ENCODE results near the gene GMNN. TPM values are rescaled to one million over a fixed set of nuclear protein-coding genes. Genes with fewer than 3 reads are reported as not detected.
"Not testable (repeated sequence)": the region's sequence is repeated elsewhere in the genome, so short reads cannot be mapped to it uniquely, and the experiment has no call there.

The GMNN gene
- total RNA-seq, 5 donors from 2014 or later (not counting 1 experiment from before 2014, with no cell fraction given), result 5.7 to 12.3 (median 6.1) TPM

DNA sequence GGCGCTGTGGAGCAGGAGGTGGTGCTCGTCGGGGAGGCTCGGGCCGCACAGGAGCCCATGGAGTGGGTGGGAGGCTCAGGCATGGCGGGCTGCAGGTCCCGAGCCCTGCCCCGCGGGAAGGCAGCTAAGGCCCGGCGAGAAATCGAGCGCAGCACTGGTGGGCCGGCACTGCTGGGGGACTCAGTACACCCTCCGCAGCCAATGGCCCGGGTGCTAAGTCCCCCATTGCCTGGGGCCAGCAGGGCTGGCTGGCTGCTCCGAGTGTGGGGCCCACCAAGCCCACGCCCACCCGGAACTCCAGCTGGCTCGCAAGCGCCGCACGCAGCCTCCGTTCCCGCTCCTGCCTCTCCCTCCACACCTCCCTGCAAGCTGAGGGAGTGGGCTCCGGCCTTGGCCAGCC lies 8.8 kb upstream of the GMNN start:
- H3K27me3 Mint-ChIP-seq; CTCF ChIA-PET; H3K4me1 ChIP-seq (ENCODE audit: control insufficient read depth in 1 of 2, extremely low read depth in 1 of 2, insufficient read depth in 2 of 2, low read length in 2 of 2); ATAC-seq (replicated peaks in 1 of 4); H3K27ac Mint-ChIP-seq; H3K4me3 Mint-ChIP-seq; H3K9me3 ChIP-seq; H3K9me3 Mint-ChIP-seq; H3K27ac ChIP-seq (ENCODE audit: low read length); H3K4me3 ChIP-seq (ENCODE audit: control insufficient read depth in 1 of 2, extremely low read depth in 1 of 2, low read length in 1 of 2); H3K36me3 Mint-ChIP-seq; DNase-seq; POLR2A ChIA-PET; H3K36me3 ChIP-seq (ENCODE audit: control insufficient read depth in 2 of 2, extremely low read depth in 1 of 2, insufficient read depth in 1 of 2, low read length in 1 of 2); H3K27me3 ChIP-seq (replicated peaks in 1 of 2; ENCODE audit: control insufficient read depth in 2 of 2, extremely low read depth in 1 of 2, insufficient read depth in 2 of 2, low read length in 1 of 2): not testable (repeated sequence)
- WGBS (ENCODE audit: insufficient coverage), result 89% methylated on average over 5 of the region's 26 CpGs
- peaks cover 0 to 13% (median 0%) of the 10 kb centered on the region in 3 donors for H3K4me1 Mint-ChIP-seq

DNA sequence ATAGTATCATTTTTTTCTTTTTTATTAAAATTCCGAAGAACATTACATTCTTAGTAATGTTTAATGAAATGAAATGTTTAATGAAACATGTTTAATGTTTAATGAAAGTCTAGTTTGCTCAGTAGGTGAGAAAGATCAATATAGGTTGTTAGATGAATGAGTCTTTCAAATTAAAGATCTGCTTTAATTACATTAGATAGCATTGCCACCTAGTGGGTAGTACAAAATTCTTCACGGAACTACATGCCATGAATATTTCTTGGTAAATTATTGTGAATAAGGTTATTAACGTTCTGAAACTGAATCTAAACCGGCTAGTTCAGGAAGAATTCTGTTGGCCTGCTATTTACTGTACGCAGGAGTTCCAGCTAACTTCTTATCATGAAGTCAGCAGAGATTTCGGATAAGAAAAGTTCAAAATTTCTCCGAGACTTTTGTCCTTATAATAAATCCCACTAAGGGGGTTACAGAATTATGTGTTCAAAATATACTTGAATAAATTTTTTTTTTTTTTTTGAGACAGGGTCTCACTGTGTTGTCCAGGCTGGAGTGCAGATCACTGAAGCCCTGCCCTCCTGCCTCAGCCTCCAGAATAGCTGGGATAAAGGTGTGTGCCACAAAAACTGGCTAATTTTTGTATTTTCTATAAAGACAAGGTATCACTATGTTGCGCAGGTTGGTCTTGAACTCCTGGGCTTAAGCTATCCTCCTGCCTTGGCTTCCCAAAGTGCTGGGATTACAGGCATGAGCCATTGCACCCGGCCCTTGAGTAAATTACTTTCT lies 7.9 kb upstream of the GMNN start:
- ChIA-PET CTCF (interaction anchor here in 1 of 2 donors (0.6 to 0.7 kb wide), 3 partner anchors 186 to 244 kb away, joined by 3 to 5 read pairs (median 3); no protein-coding TSS in a partner anchor), POLR2A (interaction anchor here (0.7 to 1.2 kb wide), 3 partner anchors 45 to 289 kb away, joined by 4 to 5 read pairs (median 4); no protein-coding TSS in a partner anchor)
- ATAC-seq (replicated peaks in 1 of 4) (peak in 3 of 4 experiments; percentile 47 to 67 (median 52)), DNase-seq (peak in 1 of 35 experiments; percentile 57)
- no peaks in the 10 kb centered on the region for H3K4me1 ChIP-seq (ENCODE audit: control insufficient read depth in 1 of 2, extremely low read depth in 1 of 2, insufficient read depth in 2 of 2, low read length in 2 of 2)
- Mint-ChIP-seq H3K4me1 (peaks cover 0 to 8% (median 0%) of the 10 kb centered on the region in 3 donors), H3K27ac (no peak overlapping the region), H3K4me3 (no peak overlapping the region), H3K36me3 (no peaks in the 10 kb centered on the region), H3K27me3 (no peaks in the 10 kb centered on the region), H3K9me3 (no peaks in the 10 kb centered on the region)
- no peak overlapping the region for H3K4me3 ChIP-seq (ENCODE audit: control insufficient read depth in 1 of 2, extremely low read depth in 1 of 2, low read length in 1 of 2)
- H3K27ac ChIP-seq (ENCODE audit: low read length), result no peak overlapping the region
- H3K36me3 ChIP-seq (ENCODE audit: control insufficient read depth in 2 of 2, extremely low read depth in 1 of 2, insufficient read depth in 1 of 2, low read length in 1 of 2), result no peaks in the 10 kb centered on the region
- WGBS (ENCODE audit: insufficient coverage), result 10% methylated on average over 2 of the region's 9 CpGs
- no peaks in the 10 kb centered on the region for H3K27me3 ChIP-seq (replicated peaks in 1 of 2; ENCODE audit: control insufficient read depth in 2 of 2, extremely low read depth in 1 of 2, insufficient read depth in 2 of 2, low read length in 1 of 2)
- no peaks in the 10 kb centered on the region for H3K9me3 ChIP-seq

DNA sequence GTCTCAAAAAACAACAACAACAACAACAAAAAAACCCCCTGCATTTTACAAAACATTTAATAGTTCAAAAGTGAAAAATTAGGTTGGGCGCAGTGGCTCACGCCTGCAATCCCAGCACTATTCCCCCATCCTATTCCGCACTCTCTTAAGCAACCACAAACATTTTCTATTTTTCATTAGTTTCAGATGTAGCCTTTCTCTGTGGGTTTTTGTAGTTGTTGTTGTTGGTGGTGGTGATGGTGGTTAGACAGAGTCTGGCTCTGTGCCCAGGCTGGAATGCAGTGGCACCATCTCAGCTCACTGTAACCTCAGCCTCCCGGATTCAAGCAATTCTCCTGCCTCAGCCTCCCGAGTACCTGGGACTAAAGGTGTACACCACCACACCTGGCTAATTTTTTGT lies 6.4 kb upstream of the GMNN start:
- ATAC-seq (replicated peaks in 1 of 4), result no peak
- no peak overlapping the region for H3K27ac Mint-ChIP-seq
- no peaks in the 10 kb centered on the region for H3K27me3 ChIP-seq (replicated peaks in 1 of 2; ENCODE audit: control insufficient read depth in 2 of 2, extremely low read depth in 1 of 2, insufficient read depth in 2 of 2, low read length in 1 of 2)
- WGBS (ENCODE audit: insufficient coverage), result no CpG with 5 or more reads among the region's 5 CpGs
- H3K9me3 ChIP-seq, result no peaks in the 10 kb centered on the region
- ChIA-PET POLR2A (no interaction called here), CTCF (interaction anchor here in 1 of 2 donors (0.6 to 0.7 kb wide), 2 partner anchors 71 to 425 kb away, joined by 3 to 6 read pairs; no protein-coding TSS in a partner anchor)
- DNase-seq, result no peak
- H3K4me3 Mint-ChIP-seq, result no peak overlapping the region
- H3K36me3 Mint-ChIP-seq, result no peaks in the 10 kb centered on the region
- no peaks in the 10 kb centered on the region for H3K9me3 Mint-ChIP-seq
- H3K27me3 Mint-ChIP-seq, result no peaks in the 10 kb centered on the region
- no peak overlapping the region for H3K27ac ChIP-seq (ENCODE audit: low read length)
- no peak overlapping the region for H3K4me3 ChIP-seq (ENCODE audit: control insufficient read depth in 1 of 2, extremely low read depth in 1 of 2, low read length in 1 of 2)
- no peaks in the 10 kb centered on the region for H3K4me1 ChIP-seq (ENCODE audit: control insufficient read depth in 1 of 2, extremely low read depth in 1 of 2, insufficient read depth in 2 of 2, low read length in 2 of 2)
- H3K4me1 Mint-ChIP-seq, result peaks cover 0 to 5% (median 0%) of the 10 kb centered on the region in 3 donors
- H3K36me3 ChIP-seq (ENCODE audit: control insufficient read depth in 2 of 2, extremely low read depth in 1 of 2, insufficient read depth in 1 of 2, low read length in 1 of 2), result no peaks in the 10 kb centered on the region

DNA sequence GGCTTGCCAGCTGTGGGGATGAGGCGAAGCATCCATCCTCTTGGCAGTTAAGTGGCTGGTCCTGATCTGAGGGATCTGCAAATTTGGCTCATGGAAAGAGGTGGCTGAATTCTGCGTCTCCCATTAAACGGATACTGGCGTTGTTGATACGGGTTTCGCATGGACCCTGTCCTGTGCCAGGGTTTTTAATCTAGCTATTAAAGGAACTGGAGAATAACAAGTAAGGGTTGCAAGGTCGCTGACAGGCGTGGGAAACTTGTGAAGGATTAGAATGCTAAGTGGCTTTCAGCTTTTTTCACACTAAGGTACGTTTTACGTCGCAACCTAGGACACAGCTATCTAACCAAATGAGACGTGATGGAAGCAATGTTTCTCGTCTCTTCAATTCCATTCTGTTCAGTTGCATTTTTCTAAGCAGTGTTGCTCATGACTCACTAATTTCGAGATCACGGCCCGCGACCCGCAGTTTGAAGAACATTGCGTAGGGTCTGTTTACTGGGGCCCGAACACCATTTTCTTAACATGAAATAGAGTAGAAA lies 852 bp downstream of the GMNN start:
- CTCF ChIA-PET, result interaction anchor here in 1 of 2 donors (1.3 kb wide), 1 partner anchor 158 kb away, joined by 4 read pairs; no protein-coding TSS in a partner anchor
- 13% methylated on average over 20 of the region's 20 CpGs for WGBS (ENCODE audit: insufficient coverage)

GRCh38 chr6:24777227-24777626 lies 2.5 kb downstream of the GMNN start:
- no peak overlapping the region for H3K4me3 Mint-ChIP-seq
- ChIA-PET POLR2A (interaction anchor here in 1 of 2 donors (0.5 kb wide), 1 partner anchor 12 kb away, joined by 3 read pairs; no protein-coding TSS in a partner anchor), CTCF (no interaction called here)
- no peaks in the 10 kb centered on the region for H3K9me3 Mint-ChIP-seq
- no peaks in the 10 kb centered on the region for H3K27me3 Mint-ChIP-seq
- peaks cover 26 to 34% (median 30%) of the 10 kb centered on the region in 3 donors for H3K4me1 Mint-ChIP-seq
- ATAC-seq (replicated peaks in 1 of 4) (no peak), DNase-seq (no peak)
- H3K27me3 ChIP-seq (replicated peaks in 1 of 2; ENCODE audit: control insufficient read depth in 2 of 2, extremely low read depth in 1 of 2, insufficient read depth in 2 of 2, low read length in 1 of 2), result no peaks in the 10 kb centered on the region
- H3K36me3 ChIP-seq (ENCODE audit: control insufficient read depth in 2 of 2, extremely low read depth in 1 of 2, insufficient read depth in 1 of 2, low read length in 1 of 2), result no peaks in the 10 kb centered on the region
- no peaks in the 10 kb centered on the region for H3K9me3 ChIP-seq
- H3K4me1 ChIP-seq (ENCODE audit: control insufficient read depth in 1 of 2, extremely low read depth in 1 of 2, insufficient read depth in 2 of 2, low read length in 2 of 2), result peaks cover 11 to 15% of the 10 kb centered on the region in 2 experiments
- WGBS (ENCODE audit: insufficient coverage), result no CpG with 5 or more reads among the region's 1 CpG
- H3K27ac ChIP-seq (ENCODE audit: low read length), result no peak overlapping the region
- H3K27ac Mint-ChIP-seq, result no peak overlapping the region
- peaks cover 12% of the 10 kb centered on the region for H3K36me3 Mint-ChIP-seq
- no peak overlapping the region for H3K4me3 ChIP-seq (ENCODE audit: control insufficient read depth in 1 of 2, extremely low read depth in 1 of 2, low read length in 1 of 2)

More for the DNA sequence above, 852 bp downstream of the GMNN start:
- no peaks in the 10 kb centered on the region for H3K9me3 ChIP-seq
- ATAC-seq (replicated peaks in 1 of 4), result peak in 2 of 4 experiments; percentile 3 to 4
- Mint-ChIP-seq H3K4me1 (peaks cover 26 to 34% (median 30%) of the 10 kb centered on the region in 3 donors), H3K36me3 (peaks cover 4% of the 10 kb centered on the region), H3K27ac (peak overlapping the region; percentile 69 to 96), H3K27me3 (no peaks in the 10 kb centered on the region), H3K9me3 (no peaks in the 10 kb centered on the region), H3K4me3 (peak overlapping the region; percentile 97 to 98 (median 98))
- H3K27ac ChIP-seq (ENCODE audit: low read length), result peak overlapping the region; percentile 31
- H3K27me3 ChIP-seq (replicated peaks in 1 of 2; ENCODE audit: control insufficient read depth in 2 of 2, extremely low read depth in 1 of 2, insufficient read depth in 2 of 2, low read length in 1 of 2), result no peaks in the 10 kb centered on the region
- H3K4me3 ChIP-seq (ENCODE audit: control insufficient read depth in 1 of 2, extremely low read depth in 1 of 2, low read length in 1 of 2), result peak overlapping the region; percentile 92 to 98
- peaks cover 11 to 15% of the 10 kb centered on the region in 2 experiments for H3K4me1 ChIP-seq (ENCODE audit: control insufficient read depth in 1 of 2, extremely low read depth in 1 of 2, insufficient read depth in 2 of 2, low read length in 2 of 2)
- POLR2A ChIA-PET, result interaction anchor here in 1 of 2 donors (0.5 to 1.0 kb wide), 3 partner anchors 54 to 185 kb away, joined by 3 to 5 read pairs (median 4); no protein-coding TSS in a partner anchor
- no peaks in the 10 kb centered on the region for H3K36me3 ChIP-seq (ENCODE audit: control insufficient read depth in 2 of 2, extremely low read depth in 1 of 2, insufficient read depth in 1 of 2, low read length in 1 of 2)
- DNase-seq, result peak in 13 of 35 experiments; percentile 2 to 51 (median 8)

GRCh38 chr6:24778121-24778520 lies 3.4 kb downstream of the GMNN start:
- peaks cover 14% of the 10 kb centered on the region for H3K36me3 Mint-ChIP-seq
- no peak for ATAC-seq (replicated peaks in 1 of 4)
- no peak for DNase-seq
- WGBS (ENCODE audit: insufficient coverage), result 100% methylated on average over 1 of the region's 1 CpG
- H3K27me3 Mint-ChIP-seq, result no peaks in the 10 kb centered on the region
- no peak overlapping the region for H3K27ac Mint-ChIP-seq
- peaks cover 26 to 34% (median 30%) of the 10 kb centered on the region in 3 donors for H3K4me1 Mint-ChIP-seq
- Histone ChIP-seq H3K36me3 (ENCODE audit: control insufficient read depth in 2 of 2, extremely low read depth in 1 of 2, insufficient read depth in 1 of 2, low read length in 1 of 2) (no peaks in the 10 kb centered on the region), H3K27me3 (replicated peaks in 1 of 2; ENCODE audit: control insufficient read depth in 2 of 2, extremely low read depth in 1 of 2, insufficient read depth in 2 of 2, low read length in 1 of 2) (no peaks in the 10 kb centered on the region), H3K27ac (ENCODE audit: low read length) (no peak overlapping the region), H3K4me1 (ENCODE audit: control insufficient read depth in 1 of 2, extremely low read depth in 1 of 2, insufficient read depth in 2 of 2, low read length in 2 of 2) (peaks cover 11 to 15% of the 10 kb centered on the region in 2 experiments), H3K4me3 (ENCODE audit: control insufficient read depth in 1 of 2, extremely low read depth in 1 of 2, low read length in 1 of 2) (no peak overlapping the region), H3K9me3 (no peaks in the 10 kb centered on the region)
- no peak overlapping the region for H3K4me3 Mint-ChIP-seq
- ChIA-PET CTCF (interaction anchor here in 1 of 2 donors (1.0 kb wide), 1 partner anchor 196 kb away, joined by 3 read pairs; no protein-coding TSS in a partner anchor), POLR2A (interaction anchor here in 1 of 2 donors (0.5 to 0.6 kb wide), 3 partner anchors 11 to 155 kb away, joined by 3 to 4 read pairs (median 4); no protein-coding TSS in a partner anchor)
- H3K9me3 Mint-ChIP-seq, result no peaks in the 10 kb centered on the region
